Measurements from ENCODE around the gene SLFN12L.
"Not testable (repeated sequence)": the region's sequence is repeated elsewhere in the genome, so short reads cannot be mapped to it uniquely, and the experiment has no call there.

DNA sequence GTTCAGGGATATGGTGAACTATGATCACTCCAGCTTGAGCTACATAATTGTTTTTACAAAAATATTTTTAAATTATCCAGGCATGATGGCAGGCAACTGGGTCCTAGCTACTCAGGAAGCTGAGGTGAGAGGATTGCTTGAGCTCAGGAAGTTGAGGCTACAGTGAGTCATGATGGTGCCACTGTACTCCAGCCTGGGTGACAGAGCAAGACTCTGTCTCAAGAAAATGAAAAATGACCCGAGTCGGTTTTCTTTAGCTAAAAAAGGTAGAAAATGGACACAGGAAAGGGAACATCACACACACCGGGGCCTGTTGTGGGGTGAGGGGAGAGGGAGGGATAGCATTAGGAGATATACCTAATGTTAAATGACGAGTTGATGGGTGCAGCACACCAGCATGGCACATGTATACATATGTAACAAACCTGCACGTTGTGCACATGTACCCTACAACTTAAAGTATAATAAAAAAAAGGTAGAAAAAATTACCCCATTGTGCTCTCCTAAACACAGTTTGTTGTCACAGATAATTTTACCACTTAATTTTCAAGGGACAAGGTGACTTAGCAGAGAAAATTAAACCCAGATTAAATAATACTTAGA is 15.7 kb downstream of the SLFN12L start:
- not testable (repeated sequence) for TF ChIP-seq CTCF (IDR thresholded peaks at IDR 0.05); EZH2 (IDR thresholded peaks at IDR 0.05; ENCODE audit: borderline replicate concordance, insufficient read depth, low read depth, low read length, poor library complexity, severe bottlenecking)

All from B cell (primary cell).